EL (cell line): ENCODE data around the gene ZBTB12.
"Not testable (repeated sequence)": the region's sequence is repeated elsewhere in the genome, so short reads cannot be mapped to it uniquely, and the experiment has no call there.

Source experiments
- DNase-seq: peaks from one replicate; pipeline ENCODE4 v3.0.0-alpha.2; 2016

Gene ZBTB12

GRCh38 chr6:31919624-31920303 is 17.9 kb upstream of the ZBTB12 start:
- DNase-seq = no peak

GRCh38 chr6:31918069-31918720 is 16.3 kb upstream of the ZBTB12 start:
- no peak for DNase-seq

DNA sequence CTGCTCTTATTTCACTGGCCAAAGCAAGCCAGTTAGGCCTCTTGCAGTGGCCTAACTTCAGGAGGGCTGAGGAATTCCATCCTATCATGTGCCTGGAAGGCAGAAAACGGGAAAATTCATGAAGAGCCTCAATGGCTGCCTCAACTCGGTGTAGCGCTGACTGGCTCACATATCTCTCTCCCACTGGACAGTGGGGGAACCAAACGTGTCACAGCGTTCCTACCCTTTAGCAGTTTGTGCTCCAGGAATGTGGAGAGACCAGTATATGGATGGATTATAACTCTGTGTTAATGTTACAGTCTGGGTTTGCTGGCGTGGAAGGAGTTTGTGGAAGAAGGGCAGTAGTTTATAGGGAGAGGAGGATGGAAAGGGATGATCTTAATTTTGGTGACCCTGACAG is 13.9 kb upstream of the ZBTB12 start:
- DNase-seq = no peak

DNA sequence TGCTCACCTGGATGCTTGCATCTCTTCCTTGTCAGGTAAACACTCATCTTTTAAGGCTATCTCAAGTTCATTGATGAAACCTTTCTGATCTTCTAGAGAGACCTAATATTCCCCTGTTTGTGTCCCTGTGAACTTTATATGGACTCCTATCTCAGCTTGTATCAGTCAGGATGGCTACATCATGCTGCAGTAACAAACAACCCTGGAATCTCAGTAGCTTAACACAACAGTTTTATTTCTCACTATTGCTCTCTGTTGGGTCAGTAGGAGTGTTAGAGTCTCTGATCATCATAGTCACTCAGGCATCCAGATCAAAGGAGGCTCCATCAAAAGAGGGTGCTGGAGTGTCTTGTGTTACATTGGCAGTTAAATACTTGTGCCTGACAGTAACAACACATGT is 13.5 kb upstream of the ZBTB12 start:
- DNase-seq = no peak

- no peak for DNase-seq
Measured at GRCh38 chr6:31911826-31912585, 10.1 kb upstream of the ZBTB12 start.

- DNase-seq = not testable (repeated sequence)
Measured at GRCh38 chr6:31909298-31909697, 7.4 kb upstream of the ZBTB12 start.

GRCh38 chr6:31908791-31909190 is 6.9 kb upstream of the ZBTB12 start:
- peak; percentile 45 for DNase-seq

DNA sequence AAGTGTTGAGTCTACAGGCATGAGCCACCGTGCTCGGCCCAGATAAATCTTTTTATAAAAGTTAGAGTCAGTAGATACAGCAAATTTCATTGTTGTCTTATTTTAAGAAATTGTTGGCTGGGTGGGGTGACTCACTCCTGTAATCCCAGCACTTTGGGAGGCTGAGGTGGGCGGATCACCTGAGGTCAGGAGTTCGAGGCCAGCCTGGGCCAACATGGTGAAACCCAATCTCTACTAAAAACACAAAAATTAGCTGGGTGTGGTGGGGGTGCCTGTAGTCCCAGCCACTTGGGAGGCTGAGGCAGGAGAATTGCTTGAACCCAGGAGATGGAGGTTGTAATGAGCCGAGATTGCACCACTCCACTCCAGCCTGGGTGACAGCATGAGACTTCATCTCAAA is 6.4 kb upstream of the ZBTB12 start:
- not testable (repeated sequence) for DNase-seq

- peak; percentile 62 for DNase-seq
Measured at GRCh38 chr6:31907158-31907813, 5.4 kb upstream of the ZBTB12 start.

GRCh38 chr6:31906727-31907126 is 4.8 kb upstream of the ZBTB12 start:
- not testable (repeated sequence) for DNase-seq

DNA sequence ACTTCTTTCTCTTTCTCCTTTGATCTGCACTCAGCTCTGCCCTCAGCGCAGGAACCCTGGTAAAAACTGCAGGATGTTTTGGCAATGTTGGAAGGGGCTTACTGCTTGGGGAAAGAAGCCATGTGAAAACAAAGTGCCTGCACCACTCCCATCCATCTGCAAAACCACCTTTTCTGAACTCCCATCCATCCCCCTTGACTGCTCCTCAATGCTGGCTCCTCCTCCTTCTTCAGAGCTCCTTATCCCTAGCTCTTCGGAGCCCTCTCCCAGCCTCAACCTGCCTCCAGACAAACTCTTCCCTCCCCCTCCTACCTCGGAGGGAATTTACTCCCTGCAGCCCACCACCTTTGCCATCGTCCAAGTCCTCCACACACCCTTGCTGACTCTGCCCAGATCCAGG is 4.2 kb upstream of the ZBTB12 start:
- no peak for DNase-seq

GRCh38 chr6:31905041-31905440 is 3.2 kb upstream of the ZBTB12 start:
- DNase-seq = no peak

DNA sequence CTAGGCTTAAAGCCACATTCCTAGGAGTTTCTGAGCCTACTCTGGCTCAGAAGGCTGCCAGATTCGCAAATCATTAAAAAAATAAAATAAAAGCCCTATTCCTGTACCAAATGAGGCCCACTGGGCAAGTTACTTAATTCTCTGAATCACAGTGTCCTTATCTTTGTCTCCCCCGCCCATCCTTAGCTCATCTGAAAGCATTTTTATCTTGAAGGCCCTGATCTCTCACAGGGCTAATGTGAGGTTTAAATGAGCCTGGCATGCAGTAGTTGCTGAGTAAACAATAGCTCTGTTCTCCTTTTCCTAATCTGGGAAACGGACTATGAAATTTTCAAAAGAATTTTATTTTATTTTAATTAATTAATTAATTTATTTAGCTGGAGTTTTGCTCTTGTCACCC is 2.1 kb upstream of the ZBTB12 start:
- no peak for DNase-seq

DNA sequence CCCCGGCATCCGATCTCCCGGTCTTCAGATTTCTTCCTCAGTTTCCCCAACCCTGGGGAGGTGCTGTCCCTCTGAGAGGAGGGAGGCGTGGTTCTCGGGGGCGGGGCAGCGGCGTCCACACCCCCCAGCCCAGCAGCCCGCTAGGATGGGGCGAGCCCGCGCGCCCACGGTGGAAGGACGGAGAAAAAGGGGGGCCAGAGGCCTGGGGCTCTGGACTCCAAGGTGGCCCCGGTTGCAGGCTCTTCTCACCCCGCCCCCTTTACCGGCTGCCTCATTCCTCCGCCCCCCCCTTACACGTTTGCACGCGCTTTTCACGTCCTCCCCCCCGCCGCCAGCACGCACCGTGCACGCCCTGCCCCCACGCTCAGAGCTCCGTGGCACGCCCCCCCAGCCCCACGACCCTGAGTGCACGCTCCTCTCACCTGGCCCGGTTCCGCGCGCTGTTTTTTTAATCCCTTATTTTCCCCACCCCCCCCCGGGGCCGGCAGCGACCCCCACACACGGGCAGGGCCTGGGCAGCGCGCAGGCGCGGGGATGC is 402 bp downstream of the ZBTB12 start:
- peak; percentile 68 for DNase-seq

DNA sequence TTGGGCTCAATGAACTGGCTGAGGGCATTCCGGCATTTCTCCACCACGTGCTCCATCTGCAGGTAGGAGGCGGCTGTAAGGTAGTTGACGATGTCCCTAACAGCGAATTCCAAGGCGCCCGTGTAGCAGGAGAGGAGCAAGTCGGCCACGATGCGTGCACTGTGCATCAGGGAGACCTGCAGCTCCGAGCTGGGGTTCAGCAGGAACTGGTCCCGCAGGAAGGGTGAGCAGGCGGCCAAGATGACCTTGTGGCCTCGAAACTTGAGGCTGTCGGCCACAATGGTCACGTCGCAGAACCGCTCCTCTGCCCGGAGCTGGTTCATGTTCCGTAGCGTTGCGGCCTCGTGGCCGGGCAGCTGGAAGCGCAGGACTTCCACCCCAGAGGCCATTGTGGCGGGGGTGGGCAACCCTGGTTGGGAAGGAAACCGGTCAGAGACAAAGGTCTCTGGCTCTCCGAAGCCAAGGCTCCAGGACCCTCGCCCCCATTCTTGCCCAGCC is 920 bp downstream of the ZBTB12 start:
- DNase-seq = no peak

DNA sequence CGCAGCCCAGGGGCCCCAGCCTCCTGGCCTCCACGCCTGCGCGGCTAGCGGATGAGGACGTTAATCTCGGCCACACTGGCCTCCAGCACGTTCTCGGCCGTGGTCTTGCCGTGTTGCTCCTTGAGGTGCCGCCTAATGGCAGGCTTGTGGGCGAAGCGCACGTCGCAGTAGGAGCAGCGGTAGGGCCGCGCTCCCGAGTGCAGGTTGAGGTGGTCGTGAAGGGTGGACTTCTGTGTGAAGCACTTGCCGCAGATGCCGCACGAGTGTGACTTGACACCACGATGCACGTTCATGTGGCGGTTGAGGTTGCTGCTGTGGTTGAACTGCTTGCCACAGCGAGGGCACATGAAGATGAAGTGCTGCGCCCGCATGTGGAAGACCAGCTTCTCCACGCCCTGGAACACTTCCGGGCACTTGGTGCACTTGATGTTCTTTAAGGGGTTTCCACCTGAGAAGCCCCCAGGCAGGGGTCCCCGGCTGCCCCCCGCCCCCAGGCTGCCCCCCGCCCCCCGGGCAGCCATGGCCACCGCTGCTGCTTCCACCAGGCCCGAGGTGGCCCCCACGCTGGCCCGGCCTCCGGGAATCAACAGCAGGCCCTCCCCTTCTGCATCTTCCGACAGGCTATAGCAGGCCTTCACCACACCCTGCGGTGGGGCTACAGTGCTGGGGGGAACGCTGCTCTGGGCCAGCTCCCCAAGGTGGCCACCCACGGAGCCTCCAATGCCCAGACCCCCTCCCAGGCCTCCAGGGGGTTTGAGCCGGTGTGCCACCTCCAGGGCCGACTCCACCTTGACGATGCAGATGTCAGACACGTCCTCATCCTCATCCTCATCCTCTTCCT is 1.8 kb downstream of the ZBTB12 start:
- no peak for DNase-seq

DNA sequence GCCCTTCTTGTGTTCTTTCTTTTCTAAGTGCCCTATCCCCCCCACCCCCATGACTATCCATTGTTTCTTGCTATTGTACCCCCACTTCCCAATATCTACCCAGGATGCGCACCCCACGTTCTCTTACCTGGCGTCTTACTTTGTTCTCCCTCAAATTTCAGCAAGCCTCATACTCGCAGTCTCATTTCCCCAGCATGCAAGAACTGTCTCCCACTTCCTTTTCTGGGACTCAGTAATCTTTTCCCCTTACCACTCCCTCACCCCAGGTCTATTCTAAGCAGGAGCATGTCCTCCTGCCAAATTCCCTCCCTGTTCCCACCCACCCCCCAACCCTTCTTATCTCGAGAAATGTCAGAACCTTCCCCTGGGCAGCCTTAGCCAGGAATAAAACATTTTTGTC is 2.7 kb downstream of the ZBTB12 start:
- no peak for DNase-seq

GRCh38 chr6:31898383-31899011 is 3.4 kb downstream of the ZBTB12 start:
- DNase-seq = peak; percentile 40

DNA sequence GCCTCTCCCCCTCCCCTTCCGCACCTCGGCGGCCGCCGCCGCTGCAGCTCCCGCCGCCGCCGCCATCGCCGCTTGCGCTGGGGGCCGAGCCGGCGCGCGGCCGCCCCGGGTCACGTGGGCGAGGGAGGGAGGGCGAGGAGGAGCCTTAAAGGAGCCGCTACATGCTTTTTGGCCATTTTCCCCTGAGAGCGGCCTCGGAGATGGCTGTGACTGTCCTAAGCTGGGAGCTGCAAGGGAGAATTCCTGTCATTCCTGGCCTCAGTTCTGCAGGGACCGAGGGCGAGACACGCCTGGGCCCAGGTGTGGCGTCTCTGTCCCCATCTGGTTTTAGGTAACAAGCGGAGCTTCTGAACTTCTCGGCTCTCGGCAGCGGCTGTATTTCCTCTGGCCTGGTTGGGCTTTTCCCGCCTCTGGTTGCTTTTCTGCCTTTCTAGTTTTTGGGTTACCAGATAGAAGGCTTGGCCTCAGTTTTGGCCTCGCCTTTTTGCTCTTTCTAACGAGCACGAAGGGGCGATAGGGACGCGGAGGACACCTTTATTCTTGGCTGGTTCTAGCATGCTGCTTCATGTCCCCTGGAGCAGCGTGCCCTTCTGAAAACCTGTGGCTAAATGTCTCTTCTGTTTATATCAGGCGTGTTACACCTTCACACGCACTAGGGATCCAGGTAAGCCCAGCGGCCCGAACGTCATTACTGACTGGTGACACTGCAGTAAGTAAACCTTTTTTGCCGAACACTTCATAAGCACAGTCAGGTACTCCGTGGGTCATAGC is 4.1 kb downstream of the ZBTB12 start, which contains the start of gene EHMT2:
TSS of gene EHMT2 (minus strand) at position 87 of the 771 bp plus-strand sequence. CDS start at position 66, 21 bp downstream.
- DNase-seq = peak; percentile 84

DNA sequence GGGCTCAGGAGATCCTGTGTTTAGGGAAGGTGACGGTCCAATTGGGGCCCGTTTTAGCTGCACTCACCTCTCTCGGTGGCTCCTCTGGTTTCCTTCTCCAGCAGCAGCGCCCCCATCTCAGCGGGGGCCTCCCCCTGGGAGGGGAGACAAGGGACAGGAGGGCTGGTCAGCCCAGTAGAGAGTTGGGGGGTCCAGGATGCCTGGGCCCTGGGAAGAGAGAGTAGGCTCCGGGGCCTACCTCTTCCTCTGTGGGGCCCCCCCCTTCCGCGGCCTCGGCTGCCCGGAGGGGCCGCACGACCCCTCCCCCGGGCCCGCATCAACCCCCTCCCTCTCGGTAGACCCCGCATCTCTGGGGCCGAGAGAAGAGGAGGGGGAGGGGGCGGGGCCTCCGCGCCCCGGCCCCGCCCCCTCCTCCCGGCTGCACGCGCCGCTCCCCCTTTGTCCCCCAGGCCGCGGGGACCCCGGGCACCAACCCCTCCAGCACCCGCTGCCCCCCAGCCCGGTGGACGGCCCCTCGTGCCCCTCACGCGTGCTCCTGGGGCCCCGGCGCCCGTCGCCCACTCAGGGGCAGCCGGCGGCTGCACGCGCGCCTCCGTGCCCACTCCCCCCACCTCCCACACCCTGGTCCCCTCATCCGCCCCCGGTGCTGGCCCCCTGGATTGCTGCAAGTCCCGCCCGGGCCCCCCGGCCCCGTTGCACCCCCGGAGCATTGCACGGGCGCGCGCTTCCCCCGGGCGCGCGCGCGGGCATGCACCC is 4.9 kb downstream of the ZBTB12 start:
- no peak for DNase-seq
